HEK293 (cell line): ENCODE results near the gene TIAM1.

Experiments
- GLI2 ChIP-seq: fragments of 450-650 bp; formaldehyde crosslinking; IDR thresholded peaks from 2 replicates; pipeline ENCODE4; 2017; ENCODE audit warnings: missing biosample characterization, missing genetic modification characterization, low read depth, borderline replicate concordance
- KLF8 ChIP-seq: fragments of 450-650 bp; formaldehyde crosslinking; IDR thresholded peaks from 2 replicates; pipeline ENCODE4 v1.5.1; 2016; ENCODE audit warnings: missing biosample characterization, missing genetic modification characterization
- RBAK ChIP-seq: fragments of 450-650 bp; formaldehyde crosslinking; IDR thresholded peaks from 2 replicates; pipeline ENCODE4 v1.5.1; 2016; ENCODE audit warnings: missing biosample characterization, missing genetic modification characterization
- REPIN1 ChIP-seq: fragments of 450-650 bp; formaldehyde crosslinking; IDR thresholded peaks from 2 replicates; pipeline ENCODE4 v1.5.1; 2017; ENCODE audit warnings: missing biosample characterization, missing genetic modification characterization, low read depth
- SP3 ChIP-seq: fragments of 450-650 bp; formaldehyde crosslinking; IDR thresholded peaks from 2 replicates; pipeline ENCODE4 v1.5.1; 2016; ENCODE audit warnings: missing biosample characterization, missing genetic modification characterization
- ZFP37 ChIP-seq: fragments of 450-650 bp; formaldehyde crosslinking; IDR thresholded peaks from 2 replicates; pipeline ENCODE4 v1.5.1; 2016; ENCODE audit warnings: missing biosample characterization, missing genetic modification characterization
- ZNF138 ChIP-seq: fragments of 450-650 bp; formaldehyde crosslinking; IDR thresholded peaks from 2 replicates; pipeline ENCODE4 v1.5.1; 2016; ENCODE audit warnings: missing biosample characterization, missing genetic modification characterization, borderline replicate concordance
- ZNF2 ChIP-seq: fragments of 450-650 bp; formaldehyde crosslinking; IDR thresholded peaks from 2 replicates; pipeline ENCODE4 v1.5.1; 2016; ENCODE audit warnings: missing biosample characterization, missing genetic modification characterization
- ZNF266 ChIP-seq: fragments of 450-650 bp; formaldehyde crosslinking; IDR thresholded peaks from 2 replicates; pipeline ENCODE4 v1.5.1; 2016; ENCODE audit warnings: missing biosample characterization, missing genetic modification characterization, low read depth
- ZNF311 ChIP-seq: fragments of 450-650 bp; formaldehyde crosslinking; IDR thresholded peaks from 2 replicates; pipeline ENCODE4 v1.5.1; 2017; ENCODE audit warnings: missing biosample characterization, missing genetic modification characterization, borderline replicate concordance
- ZNF558 ChIP-seq: fragments of 450-650 bp; formaldehyde crosslinking; IDR thresholded peaks from 2 replicates; pipeline ENCODE4 v1.5.1; 2016; ENCODE audit warnings: missing biosample characterization, missing genetic modification characterization
- ZNF670 ChIP-seq: fragments of 450-650 bp; formaldehyde crosslinking; IDR thresholded peaks from 2 replicates; pipeline ENCODE4 v1.5.1; 2016; ENCODE audit warnings: missing biosample characterization, missing genetic modification characterization, low read depth
- ZNF677 ChIP-seq: fragments of 450-650 bp; IDR thresholded peaks from 2 replicates; pipeline ENCODE4 v1.5.0; 2018; ENCODE audit warnings: missing biosample characterization, mild to moderate bottlenecking, missing genetic modification characterization, moderate library complexity
- ZNF768 ChIP-seq: fragments of 450-650 bp; formaldehyde crosslinking; IDR thresholded peaks from 2 replicates; pipeline ENCODE4 v1.5.1; 2018; ENCODE audit warnings: missing biosample characterization, mild to moderate bottlenecking, missing genetic modification characterization
- ZNF791 ChIP-seq: fragments of 450-650 bp; formaldehyde crosslinking; IDR thresholded peaks from 2 replicates; pipeline ENCODE4 v1.5.1; 2016; ENCODE audit warnings: missing biosample characterization, missing genetic modification characterization
- ZNF792 ChIP-seq: fragments of 450-650 bp; formaldehyde crosslinking; IDR thresholded peaks from 2 replicates; pipeline ENCODE4 v1.5.1; 2016; ENCODE audit warnings: missing biosample characterization, missing genetic modification characterization
- ZNF830 ChIP-seq: fragments of 450-650 bp; IDR thresholded peaks from 2 replicates; pipeline ENCODE4 v1.5.0; 2018; ENCODE audit warnings: missing biosample characterization, missing genetic modification characterization, low read depth, mild to moderate bottlenecking, moderate library complexity
- TF ChIP-seq, protein P1 (sequence below): fragments of 450-650 bp; formaldehyde crosslinking; IDR thresholded peaks from 2 replicates; pipeline ENCODE4 v1.5.1; 2016; ENCODE audit warnings: missing biosample characterization, missing genetic modification characterization, borderline replicate concordance
- TF ChIP-seq, protein P2 (sequence below): fragments of 450-650 bp; formaldehyde crosslinking; IDR thresholded peaks from 2 replicates; pipeline ENCODE4 v1.5.1; 2016; ENCODE audit warnings: missing biosample characterization, missing genetic modification characterization
- TF ChIP-seq, protein P3 (sequence below): fragments of 450-650 bp; formaldehyde crosslinking; IDR thresholded peaks from 2 replicates; pipeline ENCODE4 v1.5.1; 2016; ENCODE audit warnings: missing biosample characterization, missing genetic modification characterization
- TF ChIP-seq, protein P4 (sequence below): fragments of 450-650 bp; formaldehyde crosslinking; IDR thresholded peaks from 2 replicates; pipeline ENCODE4 v1.5.1; 2016; ENCODE audit warnings: missing biosample characterization, missing genetic modification characterization
- TF ChIP-seq, protein P5 (sequence below): fragments of 450-650 bp; formaldehyde crosslinking; IDR thresholded peaks from 2 replicates; pipeline ENCODE4 v1.5.1; 2017; ENCODE audit warnings: missing biosample characterization, mild to moderate bottlenecking, missing genetic modification characterization, moderate library complexity

TIAM1 gene

DNA sequence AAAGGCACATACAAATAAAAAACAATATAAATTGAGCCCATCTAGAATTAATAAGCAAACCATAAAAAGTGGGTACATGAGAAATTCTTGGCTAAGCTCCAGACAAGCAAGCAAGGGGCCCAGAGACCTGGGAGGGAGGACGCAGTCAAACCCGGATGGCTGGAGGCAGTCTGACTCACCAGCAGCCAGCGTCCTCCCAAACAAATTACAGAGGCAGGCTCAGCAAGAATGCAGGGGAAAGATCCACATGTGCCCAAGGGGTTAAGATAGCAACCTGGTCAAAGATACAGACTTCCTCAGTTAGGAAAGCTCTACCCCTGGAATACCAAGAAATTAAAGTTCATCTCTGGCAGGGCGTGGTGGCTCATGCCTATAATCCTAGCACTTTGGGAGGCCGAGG, 7.4 kb upstream of the TIAM1 start (continued):
- TF ChIP-seq ZFP37 (tag by site-specific recombination) (no peak), ZNF558 (tag by site-specific recombination) (peak; percentile 95), KLF8 (tag by site-specific recombination) (no peak), SP3 (tag by site-specific recombination) (no peak), ZNF138 (tag by site-specific recombination) (no peak), ZNF670 (no peak), ZNF677 (tag by site-specific recombination) (no peak), ZNF792 (tag by site-specific recombination) (no peak), ZNF791 (tag by site-specific recombination) (no peak), GLI2 (no peak), ZNF266 (no peak), RBAK (tag by site-specific recombination) (no peak), ZNF768 (no peak), REPIN1 (tag by site-specific recombination) (no peak), ZNF311 (no peak), ZNF2 (tag by site-specific recombination) (no peak), ZNF830 (tag by site-specific recombination) (no peak)
- TF ChIP-seq, protein P1, sequence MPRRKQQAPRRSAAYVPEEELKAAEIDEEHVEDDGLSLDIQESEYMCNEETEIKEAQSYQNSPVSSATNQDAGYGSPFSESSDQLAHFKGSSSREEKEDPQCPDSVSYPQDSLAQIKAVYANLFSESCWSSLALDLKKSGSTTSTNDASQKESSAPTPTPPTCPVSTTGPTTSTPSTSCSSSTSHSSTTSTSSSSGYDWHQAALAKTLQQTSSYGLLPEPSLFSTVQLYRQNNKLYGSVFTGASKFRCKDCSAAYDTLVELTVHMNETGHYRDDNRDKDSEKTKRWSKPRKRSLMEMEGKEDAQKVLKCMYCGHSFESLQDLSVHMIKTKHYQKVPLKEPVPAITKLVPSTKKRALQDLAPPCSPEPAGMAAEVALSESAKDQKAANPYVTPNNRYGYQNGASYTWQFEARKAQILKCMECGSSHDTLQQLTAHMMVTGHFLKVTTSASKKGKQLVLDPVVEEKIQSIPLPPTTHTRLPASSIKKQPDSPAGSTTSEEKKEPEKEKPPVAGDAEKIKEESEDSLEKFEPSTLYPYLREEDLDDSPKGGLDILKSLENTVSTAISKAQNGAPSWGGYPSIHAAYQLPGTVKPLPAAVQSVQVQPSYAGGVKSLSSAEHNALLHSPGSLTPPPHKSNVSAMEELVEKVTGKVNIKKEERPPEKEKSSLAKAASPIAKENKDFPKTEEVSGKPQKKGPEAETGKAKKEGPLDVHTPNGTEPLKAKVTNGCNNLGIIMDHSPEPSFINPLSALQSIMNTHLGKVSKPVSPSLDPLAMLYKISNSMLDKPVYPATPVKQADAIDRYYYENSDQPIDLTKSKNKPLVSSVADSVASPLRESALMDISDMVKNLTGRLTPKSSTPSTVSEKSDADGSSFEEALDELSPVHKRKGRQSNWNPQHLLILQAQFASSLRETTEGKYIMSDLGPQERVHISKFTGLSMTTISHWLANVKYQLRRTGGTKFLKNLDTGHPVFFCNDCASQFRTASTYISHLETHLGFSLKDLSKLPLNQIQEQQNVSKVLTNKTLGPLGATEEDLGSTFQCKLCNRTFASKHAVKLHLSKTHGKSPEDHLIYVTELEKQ (tag by site-specific recombination), result no peak
- TF ChIP-seq, protein P2, sequence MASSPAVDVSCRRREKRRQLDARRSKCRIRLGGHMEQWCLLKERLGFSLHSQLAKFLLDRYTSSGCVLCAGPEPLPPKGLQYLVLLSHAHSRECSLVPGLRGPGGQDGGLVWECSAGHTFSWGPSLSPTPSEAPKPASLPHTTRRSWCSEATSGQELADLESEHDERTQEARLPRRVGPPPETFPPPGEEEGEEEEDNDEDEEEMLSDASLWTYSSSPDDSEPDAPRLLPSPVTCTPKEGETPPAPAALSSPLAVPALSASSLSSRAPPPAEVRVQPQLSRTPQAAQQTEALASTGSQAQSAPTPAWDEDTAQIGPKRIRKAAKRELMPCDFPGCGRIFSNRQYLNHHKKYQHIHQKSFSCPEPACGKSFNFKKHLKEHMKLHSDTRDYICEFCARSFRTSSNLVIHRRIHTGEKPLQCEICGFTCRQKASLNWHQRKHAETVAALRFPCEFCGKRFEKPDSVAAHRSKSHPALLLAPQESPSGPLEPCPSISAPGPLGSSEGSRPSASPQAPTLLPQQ, result peak; percentile 92
- TF ChIP-seq, protein P3, sequence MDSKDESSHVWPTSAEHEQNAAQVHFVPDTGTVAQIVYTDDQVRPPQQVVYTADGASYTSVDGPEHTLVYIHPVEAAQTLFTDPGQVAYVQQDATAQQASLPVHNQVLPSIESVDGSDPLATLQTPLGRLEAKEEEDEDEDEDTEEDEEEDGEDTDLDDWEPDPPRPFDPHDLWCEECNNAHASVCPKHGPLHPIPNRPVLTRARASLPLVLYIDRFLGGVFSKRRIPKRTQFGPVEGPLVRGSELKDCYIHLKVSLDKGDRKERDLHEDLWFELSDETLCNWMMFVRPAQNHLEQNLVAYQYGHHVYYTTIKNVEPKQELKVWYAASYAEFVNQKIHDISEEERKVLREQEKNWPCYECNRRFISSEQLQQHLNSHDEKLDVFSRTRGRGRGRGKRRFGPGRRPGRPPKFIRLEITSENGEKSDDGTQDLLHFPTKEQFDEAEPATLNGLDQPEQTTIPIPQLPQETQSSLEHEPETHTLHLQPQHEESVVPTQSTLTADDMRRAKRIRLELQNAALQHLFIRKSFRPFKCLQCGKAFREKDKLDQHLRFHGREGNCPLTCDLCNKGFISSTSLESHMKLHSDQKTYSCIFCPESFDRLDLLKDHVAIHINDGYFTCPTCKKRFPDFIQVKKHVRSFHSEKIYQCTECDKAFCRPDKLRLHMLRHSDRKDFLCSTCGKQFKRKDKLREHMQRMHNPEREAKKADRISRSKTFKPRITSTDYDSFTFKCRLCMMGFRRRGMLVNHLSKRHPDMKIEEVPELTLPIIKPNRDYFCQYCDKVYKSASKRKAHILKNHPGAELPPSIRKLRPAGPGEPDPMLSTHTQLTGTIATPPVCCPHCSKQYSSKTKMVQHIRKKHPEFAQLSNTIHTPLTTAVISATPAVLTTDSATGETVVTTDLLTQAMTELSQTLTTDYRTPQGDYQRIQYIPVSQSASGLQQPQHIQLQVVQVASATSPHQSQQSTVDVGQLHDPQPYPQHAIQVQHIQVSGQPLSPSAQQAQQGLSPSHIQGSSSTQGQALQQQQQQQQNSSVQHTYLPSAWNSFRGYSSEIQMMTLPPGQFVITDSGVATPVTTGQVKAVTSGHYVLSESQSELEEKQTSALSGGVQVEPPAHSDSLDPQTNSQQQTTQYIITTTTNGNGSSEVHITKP (tag by site-specific recombination), result peak; percentile 76
- TF ChIP-seq, protein P4, sequence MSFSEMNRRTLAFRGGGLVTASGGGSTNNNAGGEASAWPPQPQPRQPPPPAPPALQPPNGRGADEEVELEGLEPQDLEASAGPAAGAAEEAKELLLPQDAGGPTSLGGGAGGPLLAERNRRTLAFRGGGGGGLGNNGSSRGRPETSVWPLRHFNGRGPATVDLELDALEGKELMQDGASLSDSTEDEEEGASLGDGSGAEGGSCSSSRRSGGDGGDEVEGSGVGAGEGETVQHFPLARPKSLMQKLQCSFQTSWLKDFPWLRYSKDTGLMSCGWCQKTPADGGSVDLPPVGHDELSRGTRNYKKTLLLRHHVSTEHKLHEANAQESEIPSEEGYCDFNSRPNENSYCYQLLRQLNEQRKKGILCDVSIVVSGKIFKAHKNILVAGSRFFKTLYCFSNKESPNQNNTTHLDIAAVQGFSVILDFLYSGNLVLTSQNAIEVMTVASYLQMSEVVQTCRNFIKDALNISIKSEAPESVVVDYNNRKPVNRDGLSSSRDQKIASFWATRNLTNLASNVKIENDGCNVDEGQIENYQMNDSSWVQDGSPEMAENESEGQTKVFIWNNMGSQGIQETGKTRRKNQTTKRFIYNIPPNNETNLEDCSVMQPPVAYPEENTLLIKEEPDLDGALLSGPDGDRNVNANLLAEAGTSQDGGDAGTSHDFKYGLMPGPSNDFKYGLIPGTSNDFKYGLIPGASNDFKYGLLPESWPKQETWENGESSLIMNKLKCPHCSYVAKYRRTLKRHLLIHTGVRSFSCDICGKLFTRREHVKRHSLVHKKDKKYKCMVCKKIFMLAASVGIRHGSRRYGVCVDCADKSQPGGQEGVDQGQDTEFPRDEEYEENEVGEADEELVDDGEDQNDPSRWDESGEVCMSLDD, result peak; percentile 70
- TF ChIP-seq, protein P5, sequence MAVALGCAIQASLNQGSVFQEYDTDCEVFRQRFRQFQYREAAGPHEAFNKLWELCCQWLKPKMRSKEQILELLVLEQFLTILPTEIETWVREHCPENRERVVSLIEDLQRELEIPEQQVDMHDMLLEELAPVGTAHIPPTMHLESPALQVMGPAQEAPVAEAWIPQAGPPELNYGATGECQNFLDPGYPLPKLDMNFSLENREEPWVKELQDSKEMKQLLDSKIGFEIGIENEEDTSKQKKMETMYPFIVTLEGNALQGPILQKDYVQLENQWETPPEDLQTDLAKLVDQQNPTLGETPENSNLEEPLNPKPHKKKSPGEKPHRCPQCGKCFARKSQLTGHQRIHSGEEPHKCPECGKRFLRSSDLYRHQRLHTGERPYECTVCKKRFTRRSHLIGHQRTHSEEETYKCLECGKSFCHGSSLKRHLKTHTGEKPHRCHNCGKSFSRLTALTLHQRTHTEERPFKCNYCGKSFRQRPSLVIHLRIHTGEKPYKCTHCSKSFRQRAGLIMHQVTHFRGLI (tag by site-specific recombination), result no peak
